GM12872 (cell line): ENCODE data around the gene CXCL1.

Experiments used
- CTCF ChIP-seq: IDR thresholded peaks from 3 replicates; pipeline ENCODE4 v1.5.1; 2011; ENCODE audit warnings: low read depth, mild to moderate bottlenecking, low read length, moderate library complexity; ENCODE audit not compliant: insufficient read depth

Gene CXCL1

DNA sequence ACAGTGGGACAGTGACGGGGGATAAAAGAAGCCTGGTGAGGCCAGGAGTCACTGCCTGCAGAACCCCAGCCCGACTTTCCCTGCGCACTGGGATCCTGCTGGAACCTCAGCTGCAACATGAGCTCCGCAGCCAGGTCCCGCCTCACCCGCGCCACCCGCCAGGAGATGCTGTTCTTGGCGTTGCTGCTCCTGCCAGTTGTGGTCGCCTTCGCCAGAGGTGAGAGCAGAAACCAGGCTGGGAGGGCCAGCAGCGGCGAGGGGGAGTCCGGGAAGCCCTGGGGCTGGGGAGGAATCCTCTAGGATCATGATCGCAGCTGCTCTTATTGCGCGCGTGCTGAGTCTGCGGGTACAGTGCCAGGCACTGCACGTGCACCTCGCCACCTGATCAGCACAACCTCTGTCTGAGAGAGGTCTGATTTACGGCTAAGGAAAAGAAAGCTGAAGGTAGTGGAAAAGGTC lies 15.9 kb upstream of the CXCL1 start, which contains the start of gene PF4V1:
TSS of gene PF4V1 (plus strand) at position 51 of the 459 bp plus-strand sequence. CDS start at position 118, 67 bp downstream.
- no peak for TF ChIP-seq CTCF

DNA sequence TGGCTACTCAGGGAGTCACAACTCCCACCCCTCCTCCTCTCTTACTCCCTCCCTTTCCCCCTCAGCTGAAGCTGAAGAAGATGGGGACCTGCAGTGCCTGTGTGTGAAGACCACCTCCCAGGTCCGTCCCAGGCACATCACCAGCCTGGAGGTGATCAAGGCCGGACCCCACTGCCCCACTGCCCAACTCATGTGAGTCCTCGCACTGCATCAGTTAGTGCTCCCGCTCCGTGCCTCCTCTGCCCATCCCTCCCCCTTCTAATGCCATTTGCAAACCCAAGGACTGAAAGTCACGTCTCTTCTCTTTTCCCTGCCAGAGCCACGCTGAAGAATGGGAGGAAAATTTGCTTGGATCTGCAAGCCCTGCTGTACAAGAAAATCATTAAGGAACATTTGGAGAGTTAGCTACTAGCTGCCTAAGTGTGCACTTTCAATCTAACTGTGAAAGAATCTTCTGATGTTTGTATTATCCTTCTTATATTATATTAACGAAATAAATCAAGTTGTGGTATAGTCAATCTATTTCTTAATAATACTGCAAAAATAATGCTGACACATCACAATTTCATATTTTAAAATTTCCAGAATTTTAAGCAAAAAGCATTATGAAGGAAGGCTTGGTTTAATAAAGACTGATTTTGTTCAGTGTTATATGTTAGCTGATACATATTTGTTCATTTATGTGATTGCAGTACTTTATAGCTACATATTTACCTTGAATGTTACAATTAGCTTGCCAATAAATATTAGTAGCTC lies 15.3 kb upstream of the CXCL1 start:
- no peak for TF ChIP-seq CTCF

DNA sequence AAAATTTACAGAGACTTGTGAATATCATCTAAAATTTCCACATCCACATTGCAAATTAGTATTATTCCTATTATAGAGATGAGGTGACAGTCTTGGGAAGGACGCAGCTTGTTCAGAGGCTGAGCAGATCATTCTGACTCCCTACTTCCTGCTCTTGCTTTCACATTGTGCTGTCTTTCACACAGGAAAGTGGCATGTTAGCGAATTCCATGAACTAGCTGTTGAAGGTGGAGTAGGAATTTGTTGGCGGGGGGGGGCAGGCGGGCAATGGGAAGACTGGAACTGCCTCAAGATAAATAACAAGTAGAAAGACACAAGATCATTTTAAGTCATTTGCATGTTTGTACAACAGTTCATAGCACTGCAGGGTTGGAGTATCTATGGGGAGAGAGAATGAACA lies 13.8 kb upstream of the CXCL1 start:
- no peak for TF ChIP-seq CTCF

DNA sequence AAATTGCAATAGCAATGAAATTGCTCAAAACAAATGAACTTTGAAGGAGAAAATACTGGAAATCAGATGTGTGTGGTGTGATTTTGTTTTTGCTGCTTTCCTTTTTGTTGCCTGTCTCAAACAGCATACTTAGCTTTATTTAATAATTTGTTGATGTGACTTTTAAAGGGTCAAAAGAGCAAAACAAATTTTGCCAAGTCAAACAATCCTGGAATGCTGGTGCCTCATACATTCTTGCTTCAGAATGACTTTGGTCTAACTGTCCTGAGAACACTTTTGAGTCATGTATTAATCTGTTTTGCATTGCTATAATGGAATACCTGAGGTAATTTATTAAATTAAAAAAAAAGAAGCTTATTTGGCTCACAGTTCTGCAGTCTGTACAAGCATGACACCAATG lies 12.7 kb upstream of the CXCL1 start:
- TF ChIP-seq CTCF: no peak

DNA sequence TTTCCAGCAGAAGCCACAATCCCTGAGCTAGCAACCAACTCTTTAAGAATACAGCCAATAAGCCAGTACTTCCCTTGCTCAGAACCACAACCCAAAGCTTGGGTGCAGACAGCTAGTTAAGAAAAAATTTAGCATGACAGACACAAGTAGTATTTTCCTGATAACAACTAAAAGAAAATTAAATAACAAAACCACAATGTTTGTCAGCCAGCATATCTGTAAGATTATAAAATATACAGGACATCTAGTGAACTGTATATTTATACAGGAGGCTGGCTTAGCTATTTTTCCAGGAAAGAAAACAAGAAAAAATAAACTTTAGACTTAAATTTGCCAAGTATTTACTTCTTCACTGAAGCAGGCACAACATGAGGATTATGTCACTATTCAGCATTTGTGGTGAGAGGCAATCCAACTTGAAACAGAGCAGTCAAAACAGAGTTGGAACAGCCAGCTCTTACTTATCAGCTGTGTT lies 9.5 kb upstream of the CXCL1 start:
- TF ChIP-seq CTCF: no peak

GRCh38 chr4:73860181-73860580 lies 9.0 kb upstream of the CXCL1 start:
- TF ChIP-seq CTCF: no peak

DNA sequence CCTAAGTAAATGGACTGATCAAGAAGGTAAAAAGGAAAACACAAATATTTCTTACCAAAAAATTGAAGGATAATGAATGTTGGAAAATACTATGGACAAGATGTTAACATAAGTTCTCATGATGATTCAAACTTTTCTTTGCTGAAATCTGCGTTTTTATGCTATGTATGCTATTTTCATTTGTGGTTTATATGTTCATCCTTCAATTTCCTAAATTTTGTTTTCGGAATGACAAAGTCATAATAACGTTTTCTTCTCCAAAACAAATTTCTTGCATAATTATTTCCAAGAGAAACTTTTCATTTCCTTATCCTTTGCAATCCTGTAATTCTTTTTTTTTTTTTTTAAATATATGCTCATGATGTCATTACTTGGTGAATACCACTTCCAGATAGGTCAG lies 8.3 kb upstream of the CXCL1 start:
- TF ChIP-seq CTCF: no peak
